HuH-7.5 (cell line): ENCODE data around the gene CDH12.
"Not testable (repeated sequence)": the region's sequence is repeated elsewhere in the genome, so short reads cannot be mapped to it uniquely, and the experiment has no call there.

Experiments used
- DNase-seq: peaks from one replicate; pipeline ENCODE4 v3.0.0; 2011; ENCODE audit warnings: low spot score

CDH12 gene

DNA sequence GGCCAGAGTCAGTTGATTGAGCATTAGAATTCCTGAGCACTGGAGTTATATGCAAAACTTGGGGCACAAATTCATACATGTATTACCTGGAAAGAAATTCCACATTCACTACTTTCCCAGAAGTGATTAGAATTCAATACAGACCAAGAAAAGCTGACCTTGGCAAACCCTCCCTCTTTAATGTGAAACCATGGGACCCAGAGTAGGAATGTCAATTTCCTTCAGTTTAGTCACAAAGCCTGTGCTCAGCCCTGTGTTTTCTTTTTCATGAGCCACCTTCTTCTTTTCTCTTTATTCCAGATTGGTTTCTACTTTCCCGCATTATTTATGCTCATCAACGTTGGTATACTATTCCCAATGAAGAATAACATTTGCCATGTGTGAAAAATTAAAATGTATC is 420.2 kb downstream of the CDH12 start:
- DNase-seq = no peak

- no peak for DNase-seq
These were observed 421.3 kb downstream of the CDH12 start for GRCh38 chr5:22431840-22432239.

DNA sequence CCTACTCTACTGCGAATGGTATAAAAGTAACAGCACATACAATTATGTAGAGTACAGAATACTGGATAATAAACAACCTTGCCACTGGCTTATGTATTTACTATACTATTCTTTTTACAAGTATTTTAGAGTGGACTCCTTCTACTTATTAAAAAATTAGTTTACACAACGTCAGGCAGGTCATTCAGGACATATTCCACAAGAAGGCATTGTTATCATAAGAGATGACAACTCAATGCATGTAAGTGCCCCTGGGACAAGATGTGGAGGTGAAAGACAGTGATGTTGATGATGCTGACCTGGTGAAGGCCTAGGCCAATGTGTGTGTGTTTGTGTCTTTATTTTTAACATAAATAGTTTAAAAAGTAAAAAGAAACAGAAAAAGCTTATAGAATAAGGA is 421.7 kb downstream of the CDH12 start:
- no peak for DNase-seq

DNA sequence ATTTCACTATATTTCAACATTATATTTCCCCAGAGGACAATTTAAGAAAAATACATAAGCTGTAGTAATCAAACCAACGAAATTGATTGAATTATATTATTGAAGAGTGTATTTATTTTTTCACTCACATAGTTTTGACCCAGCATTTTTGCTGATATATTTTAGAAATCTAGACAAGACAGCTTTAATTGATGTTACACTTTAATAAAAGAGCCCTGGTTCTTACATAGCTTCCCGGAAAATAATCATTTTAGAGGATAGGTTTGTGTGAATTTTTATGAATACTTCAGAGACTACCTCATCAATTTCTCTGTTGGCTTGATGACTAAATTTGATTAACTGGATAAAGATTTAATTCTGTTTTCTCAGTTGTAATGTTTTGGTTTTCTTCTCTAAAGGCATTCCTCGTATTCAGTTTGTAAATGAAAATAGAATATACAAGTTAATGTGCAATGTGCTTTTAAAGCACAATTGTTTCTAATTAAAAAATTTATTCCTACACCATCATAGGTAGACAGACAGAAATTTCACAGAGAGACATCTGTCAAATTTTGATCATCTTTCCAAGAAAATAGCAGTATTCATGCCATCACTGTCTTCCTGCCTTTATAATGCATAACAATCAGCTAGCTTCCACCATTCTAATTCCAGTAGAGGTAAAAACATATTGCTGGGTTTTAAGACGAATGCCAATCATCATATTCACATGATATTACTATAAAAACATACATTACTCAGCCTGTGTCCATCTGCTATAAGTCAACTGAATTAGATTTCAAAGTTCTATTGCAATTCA is 441.4 kb downstream of the CDH12 start:
- DNase-seq = no peak

DNA sequence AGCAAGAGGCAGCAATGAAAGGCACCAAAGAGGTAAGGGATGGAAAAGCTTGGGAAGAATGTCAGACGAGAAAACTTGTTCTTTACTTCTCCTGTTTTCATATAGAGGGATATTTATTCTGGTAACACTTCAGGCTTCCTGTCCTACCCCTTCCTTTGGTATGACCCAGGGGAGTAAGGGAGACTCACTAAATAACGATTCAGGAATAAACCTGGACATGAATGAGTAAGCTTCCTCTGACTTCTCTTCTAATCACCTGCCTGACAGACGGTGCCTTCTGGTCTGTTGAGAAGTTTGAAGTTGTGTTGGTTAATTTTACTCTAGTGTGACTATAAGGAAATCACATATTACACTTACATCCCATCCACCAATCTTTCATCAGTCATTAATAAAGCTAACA is 461.2 kb downstream of the CDH12 start:
- no peak for DNase-seq

- no peak for DNase-seq
These were observed 462.3 kb downstream of the CDH12 start for GRCh38 chr5:22390888-22391287.

DNA sequence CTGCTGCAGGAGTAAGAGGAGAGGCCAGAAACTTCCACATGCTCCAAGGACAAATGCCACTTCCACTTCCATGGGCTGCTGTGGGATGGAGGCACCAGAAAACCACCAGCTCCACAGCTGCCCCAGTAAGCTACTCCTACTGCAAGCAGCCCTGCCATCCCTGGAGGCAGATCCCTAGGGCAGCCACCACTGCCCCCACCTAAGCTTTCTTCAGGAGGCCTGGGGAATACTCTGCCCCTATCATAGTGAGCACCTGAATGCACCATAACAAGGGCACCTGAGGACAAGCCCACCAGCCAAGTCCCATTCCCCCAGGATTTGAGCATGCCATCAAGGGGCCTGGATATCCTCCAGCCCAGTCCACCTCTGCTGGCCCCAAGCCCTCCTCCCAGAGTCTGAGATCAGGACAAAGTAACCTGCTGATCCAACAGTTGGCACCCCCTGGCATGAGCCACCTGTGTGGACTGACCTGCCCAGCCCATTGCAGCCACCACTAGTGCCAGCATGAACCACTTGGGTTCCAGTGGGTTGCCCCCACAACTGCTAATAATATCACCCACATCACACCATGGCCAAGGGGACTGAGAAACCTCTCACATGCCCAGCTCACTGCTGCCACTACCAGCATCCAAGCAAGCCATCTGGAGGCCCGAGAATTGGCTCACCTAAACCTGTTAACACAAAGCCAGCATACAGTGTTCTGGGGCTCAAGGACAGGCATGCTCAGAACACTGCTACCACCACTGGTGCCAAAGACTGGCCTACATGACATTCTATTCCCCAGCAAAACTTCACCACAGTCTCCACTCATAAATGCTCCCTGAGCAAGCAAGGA is 480.1 kb downstream of the CDH12 start:
- DNase-seq = no peak

DNA sequence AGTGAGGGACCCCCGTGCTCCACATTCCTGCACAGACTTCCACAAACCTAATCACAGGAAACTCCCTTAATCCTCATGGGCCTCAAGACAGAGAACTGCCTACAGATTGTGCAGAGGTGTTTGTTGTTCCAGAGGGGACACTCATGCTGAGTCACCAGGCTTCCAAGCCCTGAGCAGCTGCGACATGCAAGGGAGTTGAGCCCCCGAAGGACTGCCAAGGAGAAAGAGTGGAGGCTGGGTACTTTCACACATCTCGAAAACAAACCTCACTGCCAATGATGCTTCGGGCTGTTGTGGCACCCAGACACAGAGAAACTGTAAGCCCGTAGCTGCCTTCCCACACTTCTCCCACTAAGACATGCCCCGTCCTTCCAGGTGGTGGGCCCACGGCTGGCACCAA is 480.8 kb downstream of the CDH12 start:
- no peak for DNase-seq

GRCh38 chr5:22354956-22355355 is 498.2 kb downstream of the CDH12 start:
- DNase-seq = no peak

DNA sequence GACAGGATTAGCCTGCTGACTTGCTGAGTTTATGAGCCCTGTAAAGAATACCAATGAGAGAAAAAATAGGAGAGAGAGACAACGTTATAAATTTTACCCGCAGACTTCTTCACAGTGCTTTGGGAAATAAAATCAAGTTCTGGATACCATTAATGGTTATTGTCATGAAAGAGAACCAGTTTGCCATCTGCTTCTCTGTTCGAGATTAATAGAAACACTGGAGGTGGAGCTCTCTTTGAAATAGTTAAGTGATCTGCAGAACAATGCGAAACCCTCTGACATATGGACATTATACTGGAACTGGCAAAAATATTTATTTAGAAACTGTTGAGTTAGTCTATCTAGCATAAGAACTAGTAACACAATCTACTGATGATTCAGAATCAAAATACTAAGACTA is 500.7 kb downstream of the CDH12 start:
- DNase-seq = no peak

DNA sequence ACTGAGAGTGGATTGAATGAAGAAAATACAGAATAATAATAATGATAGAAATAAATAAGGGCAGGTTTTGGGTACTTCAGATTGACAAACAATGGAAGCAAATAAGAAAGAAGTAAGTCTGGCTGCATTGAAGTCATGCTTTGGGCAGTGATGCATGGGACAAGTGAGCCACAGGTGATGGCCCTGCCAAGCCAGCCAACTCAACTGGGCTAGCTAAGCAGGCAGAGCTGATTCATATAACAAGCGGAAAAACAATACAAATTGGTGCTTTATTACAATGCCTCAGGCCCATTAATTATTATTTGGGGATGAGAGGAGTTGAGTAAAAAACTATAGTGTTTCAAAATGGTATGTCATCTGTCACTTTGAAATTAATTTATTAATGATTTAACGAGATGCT is 502.0 kb downstream of the CDH12 start:
- DNase-seq = no peak

DNA sequence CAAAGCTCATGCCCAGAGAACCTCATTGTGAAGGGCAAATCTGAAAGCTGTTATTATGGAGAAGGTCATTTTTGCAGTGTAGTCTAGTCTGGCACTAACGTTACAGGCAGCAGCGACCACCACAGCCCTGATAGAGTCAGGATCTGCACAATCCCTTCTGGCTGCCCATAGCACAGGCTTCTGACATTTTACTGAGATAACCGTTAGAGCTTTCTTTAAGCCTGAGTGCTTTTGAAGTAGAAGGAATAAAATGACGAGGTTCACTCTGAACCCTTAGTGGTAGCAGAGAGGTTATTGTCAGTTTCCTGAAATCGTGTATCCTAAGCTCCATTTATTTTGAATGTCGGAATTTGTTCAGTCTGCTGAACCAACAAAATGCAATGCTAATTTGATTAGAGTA is 505.1 kb downstream of the CDH12 start:
- DNase-seq = no peak

- no peak for DNase-seq
These were observed 509.1 kb downstream of the CDH12 start for GRCh38 chr5:22344000-22344399.

GRCh38 chr5:22341406-22341805 is 511.7 kb downstream of the CDH12 start:
- no peak for DNase-seq

- DNase-seq = not testable (repeated sequence)
These were observed 520.2 kb downstream of the CDH12 start for GRCh38 chr5:22332949-22333348.

DNA sequence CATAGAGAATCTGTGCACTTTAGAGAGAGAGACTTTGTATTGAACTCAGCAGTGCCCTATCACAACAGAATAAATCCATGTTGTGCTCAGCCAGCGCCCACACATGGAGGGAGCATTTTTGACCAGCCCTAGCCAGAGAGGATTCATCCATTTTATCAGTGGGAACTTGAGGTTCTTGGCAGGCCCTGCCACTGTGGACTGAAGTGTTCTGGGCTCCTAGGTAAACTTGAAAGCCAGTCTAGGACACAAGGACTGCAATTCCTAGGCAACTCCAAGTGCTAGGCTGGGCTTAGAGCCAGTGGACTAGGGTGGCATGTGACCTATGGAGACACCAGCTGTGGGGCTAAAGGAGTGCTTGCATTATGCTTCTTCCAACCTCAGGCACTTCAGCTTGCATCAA is 523.5 kb downstream of the CDH12 start:
- DNase-seq = no peak

GRCh38 chr5:22319798-22320197 is 533.3 kb downstream of the CDH12 start:
- DNase-seq = no peak

GRCh38 chr5:22316294-22316693 is 536.9 kb downstream of the CDH12 start:
- no peak for DNase-seq

DNA sequence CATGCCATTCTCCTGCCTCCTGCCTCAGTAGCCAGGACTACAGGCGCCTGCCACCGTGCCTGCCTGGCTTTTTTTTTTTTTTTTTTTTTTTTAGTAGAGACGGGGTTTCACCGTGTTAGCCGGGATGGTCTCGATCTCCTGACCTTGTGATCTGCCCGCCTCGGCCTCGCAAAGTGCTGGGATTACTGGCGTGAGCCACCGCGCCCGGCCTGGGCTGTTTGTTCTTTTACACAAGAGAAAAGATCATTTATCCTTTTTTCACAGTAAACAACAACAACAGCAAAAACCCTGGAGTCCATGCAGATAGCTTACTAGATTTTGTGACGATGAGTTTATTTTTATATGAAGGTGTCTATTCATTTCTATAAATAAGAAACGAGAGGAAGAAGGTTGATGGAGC is 538.1 kb downstream of the CDH12 start:
- not testable (repeated sequence) for DNase-seq

DNA sequence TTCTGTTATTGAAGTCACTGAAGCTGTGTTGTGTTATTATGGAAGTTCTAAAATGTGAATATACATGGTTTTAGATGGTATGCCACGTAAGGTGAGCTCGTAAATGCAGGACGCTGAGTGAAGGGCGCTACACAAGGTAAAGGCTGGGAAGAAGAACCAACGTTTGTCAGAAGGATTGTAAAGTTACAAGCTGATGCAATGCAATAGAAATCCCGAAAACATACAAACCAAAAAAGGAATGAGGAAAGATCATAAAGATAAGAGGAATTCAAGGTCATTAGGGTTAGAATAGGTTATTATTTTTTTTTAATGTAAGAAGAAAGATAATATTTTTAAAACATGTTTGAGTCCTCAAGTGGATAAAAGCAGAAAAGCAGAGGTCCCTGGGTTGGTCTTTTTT is 538.6 kb downstream of the CDH12 start:
- DNase-seq = no peak

GRCh38 chr5:22306011-22306410 is 547.1 kb downstream of the CDH12 start:
- DNase-seq = no peak

DNA sequence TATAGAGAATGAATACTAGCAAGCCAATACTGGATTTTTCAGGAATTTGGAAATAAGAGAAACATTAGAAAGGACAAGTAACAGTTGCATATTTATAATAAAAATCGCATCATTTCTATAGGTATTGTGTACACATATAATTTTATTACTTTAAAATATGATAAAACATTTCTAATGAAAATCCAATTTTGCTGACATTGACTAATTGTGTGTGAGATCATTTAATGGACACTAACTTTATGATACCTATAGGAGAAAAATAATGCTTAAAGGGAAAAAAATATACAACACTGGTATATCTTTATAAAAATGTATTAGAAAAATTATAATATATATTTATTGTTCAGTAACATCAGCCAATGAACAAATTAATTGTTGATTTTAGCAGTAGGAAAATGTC is 557.3 kb downstream of the CDH12 start:
- DNase-seq = no peak

DNA sequence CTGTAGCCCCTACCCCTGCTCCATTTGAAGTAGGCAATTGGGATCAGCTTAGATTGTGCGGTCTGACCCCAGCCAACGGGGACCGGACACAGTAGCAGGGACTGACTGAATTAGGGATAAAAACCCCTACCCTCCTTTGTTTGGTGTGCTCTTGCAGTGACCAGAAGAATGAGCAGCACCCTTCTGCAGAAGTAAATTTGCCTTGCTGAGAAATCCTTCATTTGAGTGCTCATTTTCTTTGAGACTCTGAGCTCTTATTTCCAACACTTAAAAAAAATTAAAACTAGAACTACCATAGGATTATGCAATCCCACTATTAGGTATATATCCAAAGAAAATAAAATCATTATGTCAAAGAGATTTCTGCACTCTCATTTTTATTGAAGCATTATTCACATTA is 560.0 kb downstream of the CDH12 start:
- no peak for DNase-seq

DNA sequence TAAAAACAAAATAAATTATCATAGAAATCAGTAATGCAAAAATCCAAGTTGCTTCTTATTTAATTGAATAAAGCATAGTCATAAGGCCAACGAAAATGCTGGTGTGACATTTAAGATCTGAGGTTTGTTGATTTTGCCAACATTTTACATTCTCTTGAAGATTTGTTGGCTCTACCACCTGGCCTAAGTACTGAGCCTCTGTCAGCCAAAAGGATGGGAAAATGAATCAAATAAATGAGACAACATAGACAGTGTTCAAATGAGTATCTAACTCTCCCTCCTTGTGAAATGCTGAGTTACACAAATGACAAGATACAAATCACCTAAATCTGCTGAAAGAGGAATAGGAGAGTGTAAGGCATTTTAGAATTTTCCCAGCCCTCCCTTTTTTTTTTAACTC is 575.0 kb downstream of the CDH12 start:
- DNase-seq = no peak
